Breast epithelium (tissue), 3 donors: Measurements from ENCODE around the gene PLEKHA8.

ENCODE experiments used
- POLR2A ChIP-seq: fragments of 450-650 bp; IDR thresholded peaks from one replicate; pipeline ENCODE4 v1.6.1; 2016; ENCODE audit warnings: antibody characterized with exemption, mild to moderate bottlenecking, moderate library complexity
- POLR2AphosphoS5 ChIP-seq, 3 donors: sonication (generic); formaldehyde crosslinking; IDR thresholded peaks; one replicate each; pipeline ENCODE4 v1.6.1; 2017; ENCODE audit warnings: antibody characterized with exemption in 3 of 3
- TF ChIP-seq, protein P1 (sequence below), 3 donors: fragments of 450-650 bp; IDR thresholded peaks; one replicate each; pipeline ENCODE4 v1.5.1; 2016 to 2017; ENCODE audit warnings: antibody characterized with exemption in 3 of 3, mild to moderate bottlenecking in 3 of 3, moderate library complexity in 3 of 3

DNA sequence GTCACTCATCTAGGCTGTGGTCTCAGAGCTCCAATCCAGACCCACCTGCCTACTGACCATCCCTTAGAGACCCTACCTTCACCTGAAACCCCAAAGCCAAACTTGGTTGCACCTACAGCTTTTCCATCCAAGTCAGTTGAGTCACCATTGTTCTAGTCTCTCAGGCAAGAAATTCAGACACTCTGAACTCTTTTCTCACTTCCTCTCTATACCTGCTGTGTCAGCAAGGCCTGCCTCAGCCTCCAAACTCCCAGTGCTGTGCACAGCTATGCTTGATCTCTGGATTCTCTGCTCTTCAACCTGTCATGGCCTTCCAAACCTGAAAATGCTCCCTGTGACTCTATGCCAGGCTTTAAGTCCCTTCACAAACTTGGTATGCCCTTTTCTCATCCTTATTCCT lies 59.2 kb downstream of the PLEKHA8 start:
- TF ChIP-seq, protein P1, sequence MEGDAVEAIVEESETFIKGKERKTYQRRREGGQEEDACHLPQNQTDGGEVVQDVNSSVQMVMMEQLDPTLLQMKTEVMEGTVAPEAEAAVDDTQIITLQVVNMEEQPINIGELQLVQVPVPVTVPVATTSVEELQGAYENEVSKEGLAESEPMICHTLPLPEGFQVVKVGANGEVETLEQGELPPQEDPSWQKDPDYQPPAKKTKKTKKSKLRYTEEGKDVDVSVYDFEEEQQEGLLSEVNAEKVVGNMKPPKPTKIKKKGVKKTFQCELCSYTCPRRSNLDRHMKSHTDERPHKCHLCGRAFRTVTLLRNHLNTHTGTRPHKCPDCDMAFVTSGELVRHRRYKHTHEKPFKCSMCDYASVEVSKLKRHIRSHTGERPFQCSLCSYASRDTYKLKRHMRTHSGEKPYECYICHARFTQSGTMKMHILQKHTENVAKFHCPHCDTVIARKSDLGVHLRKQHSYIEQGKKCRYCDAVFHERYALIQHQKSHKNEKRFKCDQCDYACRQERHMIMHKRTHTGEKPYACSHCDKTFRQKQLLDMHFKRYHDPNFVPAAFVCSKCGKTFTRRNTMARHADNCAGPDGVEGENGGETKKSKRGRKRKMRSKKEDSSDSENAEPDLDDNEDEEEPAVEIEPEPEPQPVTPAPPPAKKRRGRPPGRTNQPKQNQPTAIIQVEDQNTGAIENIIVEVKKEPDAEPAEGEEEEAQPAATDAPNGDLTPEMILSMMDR (IDR thresholded peaks at IDR 0.05) = no peak
- TF ChIP-seq POLR2AphosphoS5 (IDR thresholded peaks at IDR 0.05) (no peak), POLR2A (no peak)
